GM12891 (cell line): Measurements from ENCODE around the gene CNOT4.

ENCODE experiments used
- PAX5 ChIP-seq: IDR thresholded peaks from 2 replicates; pipeline ENCODE4 v1.6.1; 2011; ENCODE audit warnings: low read length, moderate library complexity, mild to moderate bottlenecking; ENCODE audit not compliant: insufficient read depth, severe bottlenecking
- POLR2A ChIP-seq: IDR thresholded peaks from 2 replicates; pipeline ENCODE4 v1.6.1; 2011; ENCODE audit warnings: low read depth, low read length, control low read depth
- POLR2AphosphoS5 ChIP-seq: IDR thresholded peaks from 2 replicates; pipeline ENCODE4 v1.6.1; 2011; ENCODE audit warnings: low read depth, low read length, control low read depth
- POU2F2 ChIP-seq: IDR thresholded peaks from 2 replicates; pipeline ENCODE4 v1.6.1; 2011; ENCODE audit warnings: low read depth, mild to moderate bottlenecking, control low read depth, low read length, moderate library complexity
- SPI1 ChIP-seq: IDR thresholded peaks from 2 replicates; pipeline ENCODE4 v1.6.1; 2011; ENCODE audit warnings: low read depth, low read length, control low read depth
- TAF1 ChIP-seq: IDR thresholded peaks from 2 replicates; pipeline ENCODE4 v1.6.1; 2011; ENCODE audit warnings: low read depth, low read length, control low read depth

- no peak for TF ChIP-seq POLR2A
- no peak for TF ChIP-seq POLR2AphosphoS5
- TF ChIP-seq PAX5: no peak
- no peak for TF ChIP-seq TAF1
- no peak for TF ChIP-seq SPI1
- no peak for TF ChIP-seq POU2F2
Measured at GRCh38 chr7:135492151-135492550, 17.8 kb downstream of the CNOT4 start.
